ENCODE measurements around the gene ADAMTS8.

DNA sequence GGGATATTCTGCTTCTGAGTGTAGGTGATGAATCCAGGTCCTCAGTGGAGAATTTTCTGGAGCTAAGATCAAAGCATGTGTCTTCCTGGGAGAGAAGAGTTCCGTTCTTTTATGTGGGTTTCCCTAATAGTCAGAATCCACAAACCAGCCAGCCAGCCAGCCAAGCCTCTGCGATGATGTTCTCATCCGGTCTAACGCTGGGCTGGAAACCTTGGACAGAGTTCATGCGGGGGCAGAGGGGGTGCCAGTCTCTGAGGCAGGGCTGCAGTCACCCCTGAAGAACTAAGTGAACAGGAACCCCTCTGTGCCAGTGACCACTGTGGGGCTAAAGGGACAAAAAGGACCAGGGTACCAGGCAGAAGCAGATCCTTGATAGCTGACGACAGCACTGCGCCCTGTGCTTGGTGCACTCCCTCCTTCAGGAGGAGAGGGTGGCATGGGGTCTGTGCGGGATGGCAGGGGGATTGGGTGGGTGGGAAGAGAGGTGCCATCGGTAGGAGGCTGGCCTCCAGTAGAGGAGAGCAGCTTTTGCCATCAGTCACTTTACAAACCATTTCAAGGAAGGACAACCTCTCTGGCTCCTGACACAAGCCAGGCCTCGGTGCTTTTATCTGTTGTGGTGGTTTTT, 47.1 kb upstream of the ADAMTS8 start:
- TF ChIP-seq, protein P1, sequence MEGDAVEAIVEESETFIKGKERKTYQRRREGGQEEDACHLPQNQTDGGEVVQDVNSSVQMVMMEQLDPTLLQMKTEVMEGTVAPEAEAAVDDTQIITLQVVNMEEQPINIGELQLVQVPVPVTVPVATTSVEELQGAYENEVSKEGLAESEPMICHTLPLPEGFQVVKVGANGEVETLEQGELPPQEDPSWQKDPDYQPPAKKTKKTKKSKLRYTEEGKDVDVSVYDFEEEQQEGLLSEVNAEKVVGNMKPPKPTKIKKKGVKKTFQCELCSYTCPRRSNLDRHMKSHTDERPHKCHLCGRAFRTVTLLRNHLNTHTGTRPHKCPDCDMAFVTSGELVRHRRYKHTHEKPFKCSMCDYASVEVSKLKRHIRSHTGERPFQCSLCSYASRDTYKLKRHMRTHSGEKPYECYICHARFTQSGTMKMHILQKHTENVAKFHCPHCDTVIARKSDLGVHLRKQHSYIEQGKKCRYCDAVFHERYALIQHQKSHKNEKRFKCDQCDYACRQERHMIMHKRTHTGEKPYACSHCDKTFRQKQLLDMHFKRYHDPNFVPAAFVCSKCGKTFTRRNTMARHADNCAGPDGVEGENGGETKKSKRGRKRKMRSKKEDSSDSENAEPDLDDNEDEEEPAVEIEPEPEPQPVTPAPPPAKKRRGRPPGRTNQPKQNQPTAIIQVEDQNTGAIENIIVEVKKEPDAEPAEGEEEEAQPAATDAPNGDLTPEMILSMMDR (IDR thresholded peaks at IDR 0.05; ENCODE audit: low read length), result no peak
- TF ChIP-seq EZH2 (optimal IDR thresholded peaks at IDR 0.05; ENCODE audit: low read depth, low read length), result no peak

Measured in MM.1S (cell line).